Measurements from ENCODE around the gene FAM162A.

The FAM162A gene, protein sequence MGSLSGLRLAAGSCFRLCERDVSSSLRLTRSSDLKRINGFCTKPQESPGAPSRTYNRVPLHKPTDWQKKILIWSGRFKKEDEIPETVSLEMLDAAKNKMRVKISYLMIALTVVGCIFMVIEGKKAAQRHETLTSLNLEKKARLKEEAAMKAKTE

DNA sequence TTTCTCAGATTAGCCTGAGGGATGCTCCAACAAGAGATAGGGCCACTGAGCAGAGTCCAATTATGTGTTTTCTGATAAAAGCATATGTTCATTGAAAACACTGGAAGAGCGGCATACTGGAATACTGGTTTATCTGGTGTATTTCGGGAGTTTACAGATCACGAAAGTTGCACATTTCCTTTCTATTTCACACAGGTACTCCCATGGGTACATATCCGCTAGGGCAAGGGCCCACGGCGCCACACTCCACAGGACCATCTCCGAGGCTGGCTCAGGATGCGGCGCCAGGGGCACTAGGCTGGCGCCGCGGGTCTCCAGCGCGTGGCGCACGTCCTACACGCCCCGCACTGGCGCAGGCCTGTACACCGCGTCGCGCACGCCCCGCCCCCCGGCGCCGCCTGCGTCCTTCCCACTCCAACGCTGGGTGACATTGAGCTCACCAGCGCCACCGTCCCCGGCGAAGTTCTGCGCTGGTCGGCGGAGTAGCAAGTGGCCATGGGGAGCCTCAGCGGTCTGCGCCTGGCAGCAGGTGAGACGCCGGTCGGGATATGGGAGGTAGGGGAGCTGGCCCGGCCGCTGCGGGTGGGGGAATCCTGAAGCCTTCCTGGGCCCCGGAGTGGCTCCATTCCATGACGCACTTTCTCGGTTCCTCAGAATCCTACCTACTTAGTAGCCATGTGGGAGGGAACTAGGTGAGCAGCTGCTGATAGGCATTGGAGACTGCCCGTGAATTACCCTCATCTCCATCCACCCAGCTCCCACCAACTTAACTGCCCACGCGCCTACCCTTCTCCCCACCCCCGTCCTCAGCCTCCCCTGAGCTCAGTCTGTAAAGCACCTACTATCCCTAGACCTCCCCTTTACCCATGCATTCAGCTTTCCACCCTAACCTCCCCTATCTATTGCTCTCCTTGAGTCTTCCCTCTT, at the start of gene FAM162A:
TSS of gene FAM162A (plus strand) at position 412 of the 927 bp plus-strand sequence. CDS start at position 496, 84 bp downstream.
- in situ Hi-C loops (cut with HindIII; ENCODE audit: low pct_unique_long_range_greater_than_20kb, low sequenced_read_pairs): no loop called here
- no peak for TF ChIP-seq JUND (IDR thresholded peaks at IDR 0.05; ENCODE audit: low read depth)
- peak; percentile 83 to 96 for DNase-seq (ENCODE audit: low read depth in 1 of 2, low spot score in 1 of 2)

DNA sequence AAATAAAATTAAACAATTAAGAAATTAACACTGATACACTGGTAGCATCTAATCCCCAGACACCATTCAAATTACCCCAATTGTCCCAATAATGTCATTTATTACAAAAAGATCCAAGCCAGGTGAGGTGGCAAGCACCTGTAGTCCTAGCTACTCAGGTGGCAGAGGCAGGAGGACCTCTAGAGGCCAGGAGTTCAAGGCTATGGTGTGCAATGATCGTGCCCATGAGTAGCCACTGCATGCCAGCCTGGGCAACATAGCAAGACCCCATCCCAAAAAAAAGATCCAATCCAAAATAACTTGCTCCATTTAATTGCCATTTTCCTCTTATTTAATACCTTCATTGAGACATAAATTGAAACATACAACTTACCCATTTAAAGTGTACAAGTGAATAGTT, 41.2 kb upstream of the FAM162A start:
- DNase-seq (ENCODE audit: low read depth in 1 of 2, low spot score in 1 of 2): no peak
- TF ChIP-seq JUND (IDR thresholded peaks at IDR 0.05; ENCODE audit: low read depth): no peak
- in situ Hi-C loops (cut with HindIII; ENCODE audit: low pct_unique_long_range_greater_than_20kb, low sequenced_read_pairs): no loop called here

DNA sequence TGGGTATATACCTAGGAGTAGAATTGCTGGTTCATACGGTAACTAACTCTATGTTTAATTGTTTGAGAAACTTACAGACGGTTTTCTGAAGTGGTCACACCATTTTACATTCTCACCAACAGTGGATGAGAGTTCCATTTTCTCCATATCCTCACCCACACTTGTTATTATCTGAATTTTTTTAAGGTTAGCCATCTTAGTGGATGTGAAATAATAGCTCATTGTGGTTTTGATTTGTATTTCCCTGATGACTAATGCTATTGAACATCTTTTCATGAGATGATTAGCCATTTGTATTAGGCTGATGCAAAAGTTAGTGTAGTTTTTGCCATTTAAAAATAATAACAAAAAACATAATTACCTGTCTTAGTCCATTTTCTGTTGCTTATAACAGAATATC, 40.3 kb upstream of the FAM162A start:
- in situ Hi-C loops (cut with HindIII; ENCODE audit: low pct_unique_long_range_greater_than_20kb, low sequenced_read_pairs): no loop called here
- TF ChIP-seq JUND (IDR thresholded peaks at IDR 0.05; ENCODE audit: low read depth): no peak

DNA sequence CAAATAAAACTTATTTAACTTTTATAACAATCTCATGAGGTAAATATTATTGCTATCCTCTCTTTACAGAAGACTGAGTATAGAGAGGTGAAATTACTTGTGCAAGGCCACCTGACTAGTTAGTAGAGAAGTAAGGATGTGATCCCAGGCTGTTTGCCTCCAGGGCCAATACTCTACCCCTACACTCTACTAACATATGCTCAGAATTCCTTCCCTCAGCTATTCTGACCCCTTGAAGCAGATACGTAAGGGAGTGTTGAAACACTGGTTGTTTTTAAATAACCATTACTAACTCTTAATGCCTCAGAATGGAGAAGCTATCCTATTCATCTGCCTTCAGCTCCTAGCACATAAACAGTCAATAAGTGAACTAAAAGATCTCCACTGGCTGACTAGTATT, 34.8 kb upstream of the FAM162A start:
- no peak for DNase-seq (ENCODE audit: low read depth in 1 of 2, low spot score in 1 of 2)
- in situ Hi-C loops (cut with HindIII; ENCODE audit: low pct_unique_long_range_greater_than_20kb, low sequenced_read_pairs): no loop called here
- TF ChIP-seq JUND (IDR thresholded peaks at IDR 0.05; ENCODE audit: low read depth): no peak

More for the DNA sequence above, 40.3 kb upstream of the FAM162A start:
- DNase-seq (ENCODE audit: low read depth in 1 of 2, low spot score in 1 of 2): no peak

DNA sequence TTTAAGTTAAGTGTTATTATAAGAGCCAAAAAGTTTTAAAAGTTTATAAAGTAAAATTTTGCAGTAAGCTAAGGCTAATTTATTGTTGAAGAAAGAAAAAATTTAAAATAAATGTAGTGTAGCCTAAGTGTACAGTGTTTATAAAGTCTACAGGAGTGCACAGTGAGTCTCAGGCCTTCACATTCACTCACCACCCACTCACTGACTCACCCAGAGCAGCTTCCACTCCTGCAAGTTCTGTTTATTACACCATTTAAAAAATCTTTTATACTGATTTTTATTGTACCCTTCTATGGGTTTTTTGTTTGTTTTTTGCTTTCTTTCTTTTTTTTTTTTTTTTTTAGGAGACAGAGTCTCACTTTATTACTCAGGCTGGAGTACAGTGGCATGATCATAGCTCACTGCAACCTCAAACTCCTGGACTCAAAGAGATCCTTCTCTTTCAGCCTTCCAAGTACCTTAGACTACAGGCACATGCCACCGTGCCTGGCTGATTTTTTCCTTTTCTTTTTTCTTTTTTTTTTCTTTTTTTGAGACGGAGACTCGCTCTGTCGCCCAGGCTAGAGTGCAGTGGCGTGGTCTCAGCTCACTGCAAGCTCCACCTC, 33.1 kb upstream of the FAM162A start:
- no peak for TF ChIP-seq JUND (IDR thresholded peaks at IDR 0.05; ENCODE audit: low read depth)
- DNase-seq (ENCODE audit: low read depth in 1 of 2, low spot score in 1 of 2): no peak

DNA sequence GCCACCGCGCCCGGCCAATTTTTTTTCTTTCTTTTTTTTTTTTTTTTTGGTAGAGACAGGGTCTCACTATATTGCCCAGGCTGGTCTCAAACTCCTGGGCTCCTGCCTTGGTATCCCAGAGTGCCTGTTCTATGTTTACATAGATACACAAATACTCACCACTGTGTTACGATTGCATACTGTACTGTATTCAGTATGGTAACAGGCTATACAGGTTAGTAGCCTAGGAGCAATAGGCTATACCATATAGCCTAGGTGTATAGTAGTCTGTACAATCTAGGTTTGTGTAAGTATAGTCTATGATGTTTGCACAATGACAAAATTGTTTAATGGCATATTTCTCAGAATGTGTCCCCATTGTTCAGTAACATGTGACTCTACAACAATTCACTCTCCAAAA, 32.4 kb upstream of the FAM162A start:
- DNase-seq (ENCODE audit: low read depth in 1 of 2, low spot score in 1 of 2): no peak
- in situ Hi-C loops (cut with HindIII; ENCODE audit: low pct_unique_long_range_greater_than_20kb, low sequenced_read_pairs): no loop called here
- TF ChIP-seq JUND (IDR thresholded peaks at IDR 0.05; ENCODE audit: low read depth): no peak

More for the DNA sequence above, 33.1 kb upstream of the FAM162A start:
- in situ Hi-C loops (cut with HindIII; ENCODE audit: low pct_unique_long_range_greater_than_20kb, low sequenced_read_pairs): no loop called here

DNA sequence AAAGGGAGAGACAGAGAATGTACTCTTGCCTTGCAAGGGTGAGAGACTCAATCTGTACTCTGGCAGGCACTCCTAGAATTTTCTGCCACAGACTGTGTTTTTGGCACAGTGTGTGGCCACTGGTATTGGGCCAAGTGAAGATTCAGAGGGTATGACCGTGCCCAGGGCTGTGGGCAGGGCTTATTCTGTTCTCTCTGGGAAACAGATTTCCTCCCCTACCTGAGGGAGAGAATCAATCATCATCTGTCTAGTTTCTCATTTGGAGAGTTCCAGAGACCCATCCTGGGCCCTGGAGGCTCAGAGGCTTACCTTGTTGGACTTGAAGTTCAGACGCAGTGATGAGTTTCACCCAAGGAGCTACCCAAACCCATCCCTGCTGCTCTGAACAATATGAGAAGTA, 30.8 kb upstream of the FAM162A start:
- TF ChIP-seq JUND (IDR thresholded peaks at IDR 0.05; ENCODE audit: low read depth): no peak
- DNase-seq (ENCODE audit: low read depth in 1 of 2, low spot score in 1 of 2): no peak
- in situ Hi-C loops (cut with HindIII; ENCODE audit: low pct_unique_long_range_greater_than_20kb, low sequenced_read_pairs): no loop called here

DNA sequence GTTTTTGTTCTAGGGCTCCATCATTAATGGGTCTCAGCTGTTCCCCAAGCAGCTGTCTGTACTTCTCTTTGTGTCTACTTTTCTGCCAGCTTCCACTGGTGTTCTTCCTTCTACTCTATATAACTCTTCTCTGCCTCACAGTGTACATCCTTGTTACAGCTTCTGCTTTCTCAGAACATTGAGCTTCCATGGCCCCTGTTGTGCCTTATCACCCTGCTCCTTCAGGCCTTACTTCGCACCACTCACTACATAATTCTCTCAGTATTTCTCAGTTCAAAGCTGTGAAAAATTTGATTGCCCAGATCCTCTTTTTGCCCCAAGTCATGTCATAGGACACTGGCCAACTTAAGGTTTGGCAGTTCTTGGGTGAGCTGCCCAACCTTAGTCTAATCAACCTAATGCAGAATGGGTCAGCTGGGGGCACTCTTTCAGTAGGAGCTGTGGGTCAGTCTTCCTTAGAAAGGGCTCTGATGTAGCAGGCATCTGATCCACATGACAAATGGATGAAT, 30.0 kb upstream of the FAM162A start:
- no peak for DNase-seq (ENCODE audit: low read depth in 1 of 2, low spot score in 1 of 2)
- in situ Hi-C loops (cut with HindIII; ENCODE audit: low pct_unique_long_range_greater_than_20kb, low sequenced_read_pairs): no loop called here
- no peak for TF ChIP-seq JUND (IDR thresholded peaks at IDR 0.05; ENCODE audit: low read depth)

DNA sequence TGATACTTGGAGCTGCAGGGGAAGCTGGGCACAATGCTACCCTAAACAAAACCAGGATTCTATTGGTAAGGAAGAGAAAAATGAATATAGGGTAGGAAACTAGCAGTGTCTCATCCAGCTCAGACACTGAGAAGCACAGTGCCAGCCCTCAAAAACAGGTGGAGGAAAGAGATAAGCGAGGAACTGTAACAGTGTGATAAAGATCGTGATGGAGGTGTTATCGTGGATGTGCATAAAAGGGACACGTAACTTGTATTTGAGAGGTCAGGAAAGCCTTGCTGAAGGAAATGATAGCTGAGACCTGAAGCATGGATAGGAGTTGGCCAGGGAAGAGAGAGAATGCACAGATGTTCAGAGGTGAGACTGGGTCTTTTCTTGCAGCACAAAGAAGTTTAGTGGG, 28.4 kb upstream of the FAM162A start:
- DNase-seq (ENCODE audit: low read depth in 1 of 2, low spot score in 1 of 2): no peak
- in situ Hi-C loops (cut with HindIII; ENCODE audit: low pct_unique_long_range_greater_than_20kb, low sequenced_read_pairs): no loop called here
- TF ChIP-seq JUND (IDR thresholded peaks at IDR 0.05; ENCODE audit: low read depth): no peak

DNA sequence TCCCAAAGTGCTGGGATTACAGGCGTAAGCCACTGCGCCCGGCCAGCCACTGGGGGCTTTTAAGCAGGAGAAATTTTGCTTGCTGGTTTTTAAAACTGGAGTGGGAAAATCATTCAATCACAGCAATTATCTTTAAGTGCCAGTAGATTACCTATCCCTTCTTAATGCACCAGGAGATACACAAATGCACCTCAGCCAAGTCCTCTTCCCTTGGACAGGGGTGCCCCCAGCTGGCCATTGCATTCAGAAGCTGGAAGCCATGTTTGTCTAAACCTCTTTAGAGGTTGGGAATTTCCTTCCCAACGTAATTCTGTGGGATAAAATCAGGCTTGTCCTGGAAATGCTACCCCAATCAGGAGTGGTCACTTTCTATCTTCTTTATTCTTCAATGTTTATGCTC, 27.6 kb upstream of the FAM162A start:
- in situ Hi-C loops (cut with HindIII; ENCODE audit: low pct_unique_long_range_greater_than_20kb, low sequenced_read_pairs): no loop called here
- TF ChIP-seq JUND (IDR thresholded peaks at IDR 0.05; ENCODE audit: low read depth): no peak
- DNase-seq (ENCODE audit: low read depth in 1 of 2, low spot score in 1 of 2): peak; percentile 30 to 67

DNA sequence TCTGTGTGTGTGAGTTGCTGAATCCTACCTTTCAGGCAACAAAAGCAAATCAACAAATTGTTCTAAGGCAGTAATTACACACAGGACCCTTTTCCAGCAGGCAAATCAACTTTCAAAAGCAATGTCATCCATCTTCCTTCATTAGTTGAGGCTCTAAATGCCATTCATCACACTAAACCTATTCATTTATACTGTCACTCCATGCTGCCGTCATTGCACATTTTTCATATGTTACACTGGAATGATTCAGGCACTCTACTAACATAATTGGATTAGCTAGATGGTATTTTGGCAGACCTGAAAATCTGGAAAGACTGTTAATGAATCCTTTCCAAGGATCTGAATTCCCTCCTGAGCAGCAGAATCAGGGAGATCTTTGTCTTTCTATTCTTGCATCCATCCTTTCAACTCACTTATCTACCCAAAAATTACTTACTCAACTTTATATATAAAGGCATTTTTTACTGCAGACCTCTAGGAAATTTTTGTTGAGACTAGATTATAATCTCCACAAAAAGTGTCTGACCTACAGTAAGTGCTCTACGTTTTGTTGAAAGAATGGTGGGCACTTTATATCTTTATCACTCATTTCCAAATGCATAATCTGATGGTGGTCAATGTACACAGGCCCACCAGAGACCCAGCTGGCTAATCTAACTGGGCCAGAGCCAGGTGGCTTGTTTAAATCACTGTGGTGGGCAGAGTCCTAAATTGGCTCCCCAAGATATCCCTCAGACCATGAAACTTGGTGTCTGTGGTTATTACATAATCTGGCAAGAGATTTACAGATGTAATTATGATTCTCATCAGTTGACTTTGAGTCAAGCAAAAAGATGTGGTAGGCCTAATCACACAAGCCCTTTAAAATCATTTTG, 25.9 kb upstream of the FAM162A start:
- DNase-seq (ENCODE audit: low read depth in 1 of 2, low spot score in 1 of 2): no peak
- TF ChIP-seq JUND (IDR thresholded peaks at IDR 0.05; ENCODE audit: low read depth): no peak
- in situ Hi-C loops (cut with HindIII; ENCODE audit: low pct_unique_long_range_greater_than_20kb, low sequenced_read_pairs): no loop called here

DNA sequence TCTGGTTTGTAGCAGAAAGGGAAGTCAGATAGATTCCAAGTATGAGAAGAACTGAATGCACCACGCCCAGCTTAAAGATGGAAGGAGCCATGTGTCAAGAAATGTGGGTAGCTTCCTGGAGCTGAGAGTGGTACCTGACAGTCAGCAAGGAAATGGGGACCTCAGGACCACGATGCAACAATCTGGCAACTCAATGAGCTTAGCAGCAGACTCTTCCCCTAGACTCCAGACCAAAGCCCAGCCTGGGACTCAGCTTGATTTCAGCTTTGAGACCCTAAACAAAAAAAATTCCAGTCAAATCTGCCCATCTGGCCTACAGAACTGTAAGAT, 25.3 kb upstream of the FAM162A start:
- no peak for TF ChIP-seq JUND (IDR thresholded peaks at IDR 0.05; ENCODE audit: low read depth)
- no peak for DNase-seq (ENCODE audit: low read depth in 1 of 2, low spot score in 1 of 2)
- in situ Hi-C loops (cut with HindIII; ENCODE audit: low pct_unique_long_range_greater_than_20kb, low sequenced_read_pairs): no loop called here
